Measurements from ENCODE around the gene R3HDML. TPM values are rescaled to one million over a fixed set of nuclear protein-coding genes. Genes with fewer than 3 reads are reported as not detected.

Gene R3HDML
- total RNA-seq, 2 donors from 2014 or later = not detected

GRCh38 chr20:44395461-44396340 lies 58.9 kb downstream of the R3HDML start:
- 84 to 88% methylated on average over 10 of the region's 11 CpGs for WGBS, 2 experiments (ENCODE audit: insufficient coverage in 1 of 2, insufficient read length in 1 of 2)
- H3K27me3 Mint-ChIP-seq (ENCODE audit: insufficient read depth) = peaks cover under 1% of the 10 kb centered on the region
- TF ChIP-seq CTCF (conservative IDR thresholded peaks at IDR 0.05) = no peak

GRCh38 chr20:44396369-44397130 lies 59.7 kb downstream of the R3HDML start:
- Histone ChIP-seq H3K4me1 (ENCODE audit: control insufficient read depth, insufficient read depth, low read length) (peaks cover 20% of the 10 kb centered on the region), H3K36me3 (ENCODE audit: control insufficient read depth, insufficient read depth, low read length) (no peaks in the 10 kb centered on the region), H3K27me3 (ENCODE audit: control insufficient read depth, insufficient read depth, low read length, poor library complexity, severe bottlenecking) (no peaks in the 10 kb centered on the region), H3K27ac (ENCODE audit: low read depth, low read length) (no peak overlapping the region), H3K9me3 (ENCODE audit: control insufficient read depth, low read length) (no peaks in the 10 kb centered on the region), H3K9ac (ENCODE audit: extremely low read depth, low read length, poor library complexity, severe bottlenecking) (no peak overlapping the region), H3K4me3 (ENCODE audit: low read length) (no peak overlapping the region)
- Mint-ChIP-seq H3K36me3 (ENCODE audit: low read depth) (no peaks in the 10 kb centered on the region), H3K9me3 (no peaks in the 10 kb centered on the region), H3K4me1 (peaks cover 68% of the 10 kb centered on the region), H3K4me3 (no peak overlapping the region), H3K27me3 (ENCODE audit: insufficient read depth) (no peaks in the 10 kb centered on the region), H3K27ac (no peak overlapping the region)
- DNase-seq = peak; percentile 65
- WGBS, 2 experiments (ENCODE audit: insufficient coverage in 1 of 2, insufficient read length in 1 of 2) = 55 to 76% methylated on average over 5 to 8 of the region's 8 CpGs
- TF ChIP-seq CTCF (conservative IDR thresholded peaks at IDR 0.05) = no peak

More at GRCh38 chr20:44395461-44396340, 58.9 kb downstream of the R3HDML start:
- Mint-ChIP-seq H3K9me3 (no peaks in the 10 kb centered on the region), H3K36me3 (ENCODE audit: low read depth) (peaks cover 3% of the 10 kb centered on the region), H3K4me1 (peaks cover 59% of the 10 kb centered on the region), H3K4me3 (no peak overlapping the region), H3K27ac (no peak overlapping the region)
- Histone ChIP-seq H3K9ac (ENCODE audit: extremely low read depth, low read length, poor library complexity, severe bottlenecking) (no peak overlapping the region), H3K4me1 (ENCODE audit: control insufficient read depth, insufficient read depth, low read length) (peaks cover 19% of the 10 kb centered on the region), H3K4me3 (ENCODE audit: low read length) (no peak overlapping the region), H3K27ac (ENCODE audit: low read depth, low read length) (no peak overlapping the region), H3K36me3 (ENCODE audit: control insufficient read depth, insufficient read depth, low read length) (peaks cover 5% of the 10 kb centered on the region), H3K27me3 (ENCODE audit: control insufficient read depth, insufficient read depth, low read length, poor library complexity, severe bottlenecking) (no peaks in the 10 kb centered on the region), H3K9me3 (ENCODE audit: control insufficient read depth, low read length) (no peaks in the 10 kb centered on the region)
- DNase-seq = peak; percentile 26

- Histone ChIP-seq H3K27ac (ENCODE audit: low read depth, low read length) (no peak overlapping the region), H3K9ac (ENCODE audit: extremely low read depth, low read length, poor library complexity, severe bottlenecking) (no peak overlapping the region), H3K27me3 (ENCODE audit: control insufficient read depth, insufficient read depth, low read length, poor library complexity, severe bottlenecking) (no peaks in the 10 kb centered on the region), H3K4me1 (ENCODE audit: control insufficient read depth, insufficient read depth, low read length) (peaks cover 23% of the 10 kb centered on the region), H3K9me3 (ENCODE audit: control insufficient read depth, low read length) (no peaks in the 10 kb centered on the region), H3K4me3 (ENCODE audit: low read length) (no peak overlapping the region), H3K36me3 (ENCODE audit: control insufficient read depth, insufficient read depth, low read length) (no peaks in the 10 kb centered on the region)
- no peak overlapping the region for H3K4me3 Mint-ChIP-seq
- peaks cover 78% of the 10 kb centered on the region for H3K4me1 Mint-ChIP-seq
- TF ChIP-seq CTCF (conservative IDR thresholded peaks at IDR 0.05) = no peak
- H3K9me3 Mint-ChIP-seq = no peaks in the 10 kb centered on the region
- WGBS, 2 experiments (ENCODE audit: insufficient coverage in 1 of 2, insufficient read length in 1 of 2) = 92 to 97% methylated on average over 2 of the region's 2 CpGs
- no peaks in the 10 kb centered on the region for H3K36me3 Mint-ChIP-seq (ENCODE audit: low read depth)
- no peak overlapping the region for H3K27ac Mint-ChIP-seq
- no peaks in the 10 kb centered on the region for H3K27me3 Mint-ChIP-seq (ENCODE audit: insufficient read depth)
- DNase-seq = no peak
Measured at GRCh38 chr20:44398335-44398734, 61.5 kb downstream of the R3HDML start.

Data from endodermal cell (in vitro differentiated cells).